GM04504 (cell line): Measurements from ENCODE around the gene ERG28.

Experiments
- DNase-seq: peaks from one replicate; pipeline ENCODE4 v3.0.0-alpha.2; 2012; ENCODE audit warnings: low read depth

Gene ERG28

DNA sequence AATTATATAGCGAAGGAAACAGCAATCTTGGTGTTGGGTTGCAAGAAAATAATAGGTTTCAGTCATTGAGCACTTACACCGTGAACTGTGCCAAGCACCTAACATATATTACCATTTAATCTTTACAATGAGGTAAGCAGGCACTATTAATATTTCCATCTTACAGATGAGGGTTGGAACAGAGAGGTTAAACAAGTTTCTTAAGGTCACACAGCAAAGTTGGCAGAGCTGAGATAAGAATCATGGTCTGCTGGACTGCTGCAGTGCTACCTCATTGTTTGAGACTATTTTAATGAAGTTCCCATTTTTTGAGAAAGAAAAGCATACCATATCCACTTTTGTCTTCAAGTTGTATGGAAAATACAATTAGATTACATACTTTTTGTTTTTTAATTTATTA lies 1.7 kb downstream of the ERG28 start:
- DNase-seq: no peak

- no peak for DNase-seq
Observed at GRCh38 chr14:75657331-75657730, 3.3 kb downstream of the ERG28 start.

DNA sequence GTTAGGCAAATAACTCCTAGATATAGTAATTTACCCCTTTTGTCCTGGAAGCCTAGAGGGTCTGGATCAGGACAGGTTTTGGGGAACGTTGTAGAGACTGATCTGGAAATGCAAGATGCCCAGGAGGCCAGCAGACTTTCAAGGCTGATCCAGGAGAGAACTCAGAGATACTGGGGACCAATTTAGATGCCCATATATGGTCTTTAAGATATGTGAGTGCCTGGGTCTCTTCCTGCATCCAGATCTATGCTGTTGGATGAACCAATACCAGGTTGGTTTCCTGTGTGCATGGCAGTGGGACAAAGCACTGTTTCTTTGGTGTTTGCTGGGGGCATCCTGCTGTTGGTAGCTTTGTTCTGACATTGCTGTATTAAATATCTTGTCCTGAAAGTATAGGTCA lies 5.4 kb downstream of the ERG28 start:
- DNase-seq: no peak

GRCh38 chr14:75654127-75654732 lies 6.4 kb downstream of the ERG28 start:
- DNase-seq: peak; percentile 33

GRCh38 chr14:75653563-75653962 lies 7.1 kb downstream of the ERG28 start:
- DNase-seq: no peak

- DNase-seq: no peak
Observed at GRCh38 chr14:75650253-75651058, 10.2 kb downstream of the ERG28 start.

DNA sequence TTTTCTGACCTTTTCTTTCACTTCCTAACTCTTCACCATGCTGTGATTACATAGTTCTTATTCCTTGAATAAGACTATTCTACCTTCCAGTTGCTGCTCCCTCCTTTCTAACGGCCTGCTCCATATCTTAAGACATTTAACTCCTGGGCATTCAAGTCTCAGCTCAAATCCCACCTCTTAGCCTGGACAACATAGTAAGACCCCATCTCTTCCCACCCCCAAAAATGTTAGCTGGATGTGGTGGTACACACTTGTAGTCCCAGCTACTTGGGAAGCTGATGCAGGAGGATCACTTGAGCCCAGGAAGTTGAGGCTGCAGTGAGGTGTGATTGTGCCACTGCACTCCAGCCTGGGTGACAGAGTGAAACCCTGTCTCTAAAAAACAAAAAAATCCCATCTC lies 10.9 kb downstream of the ERG28 start:
- no peak for DNase-seq

DNA sequence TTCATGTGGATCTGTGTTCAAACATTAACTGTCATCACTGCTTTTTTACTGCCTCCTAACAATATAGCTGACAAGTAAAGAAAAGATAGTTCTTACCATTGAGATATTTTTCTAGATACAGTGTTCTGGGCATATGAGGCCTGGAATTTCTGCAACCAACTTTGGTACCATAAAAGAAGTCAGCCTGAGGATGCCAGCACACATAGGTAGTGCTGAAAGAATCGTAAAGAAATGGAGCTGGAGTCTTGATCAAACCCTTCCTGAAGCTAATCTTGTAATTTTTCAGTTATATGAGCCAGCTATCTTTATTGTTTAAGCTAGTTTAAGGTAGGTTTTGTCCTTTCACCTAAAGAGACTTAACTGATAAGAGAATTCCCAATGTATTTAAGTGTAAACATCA lies 11.3 kb downstream of the ERG28 start:
- DNase-seq: no peak

GRCh38 chr14:75648066-75648838 lies 12.4 kb downstream of the ERG28 start:
- DNase-seq: peak; percentile 65

GRCh38 chr14:75647640-75648039 lies 13.0 kb downstream of the ERG28 start:
- DNase-seq: no peak

GRCh38 chr14:75646762-75647161 lies 13.9 kb downstream of the ERG28 start:
- DNase-seq: no peak

DNA sequence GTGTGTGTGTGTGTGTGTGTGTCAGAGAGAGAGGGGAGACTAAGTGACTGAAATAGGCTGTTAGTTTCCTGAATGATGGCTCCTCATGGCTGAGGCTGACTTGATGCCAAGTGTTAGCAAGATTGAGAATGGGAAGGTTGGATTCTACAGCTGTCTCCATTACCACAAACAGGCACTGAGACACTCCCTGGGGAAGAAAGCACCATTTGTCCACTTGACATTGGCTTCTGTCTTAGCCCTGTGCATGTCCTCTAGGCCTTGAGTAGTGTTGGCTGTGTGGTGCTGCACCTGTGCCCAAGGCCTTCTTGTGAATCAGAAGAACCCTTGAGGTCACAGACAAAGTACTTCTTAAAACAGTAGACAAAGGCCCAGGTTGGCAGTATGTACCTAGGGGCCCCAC lies 15.6 kb downstream of the ERG28 start:
- no peak for DNase-seq

GRCh38 chr14:75643985-75644384 lies 16.7 kb downstream of the ERG28 start:
- DNase-seq: no peak

DNA sequence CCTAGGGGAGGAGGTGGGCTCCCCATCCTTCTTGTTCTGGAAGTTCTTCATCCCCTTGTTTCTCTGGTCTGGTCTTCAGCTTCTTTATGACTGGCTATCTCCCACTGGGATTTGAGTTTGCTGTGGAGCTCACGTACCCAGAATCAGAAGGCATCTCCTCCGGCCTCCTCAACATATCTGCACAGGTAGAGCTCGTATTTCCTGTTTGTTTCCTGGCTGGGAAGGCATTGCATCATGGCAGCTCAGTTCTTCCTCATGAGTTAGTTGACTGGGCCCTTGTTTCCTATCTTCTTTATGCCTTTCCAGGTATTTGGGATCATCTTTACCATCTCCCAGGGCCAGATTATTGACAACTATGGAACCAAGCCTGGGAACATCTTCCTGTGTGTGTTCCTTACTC lies 19.8 kb downstream of the ERG28 start:
- no peak for DNase-seq

- DNase-seq: no peak
Observed at GRCh38 chr14:75636100-75636692, 24.5 kb downstream of the ERG28 start.

GRCh38 chr14:75634848-75635247 lies 25.8 kb downstream of the ERG28 start:
- DNase-seq: no peak

DNA sequence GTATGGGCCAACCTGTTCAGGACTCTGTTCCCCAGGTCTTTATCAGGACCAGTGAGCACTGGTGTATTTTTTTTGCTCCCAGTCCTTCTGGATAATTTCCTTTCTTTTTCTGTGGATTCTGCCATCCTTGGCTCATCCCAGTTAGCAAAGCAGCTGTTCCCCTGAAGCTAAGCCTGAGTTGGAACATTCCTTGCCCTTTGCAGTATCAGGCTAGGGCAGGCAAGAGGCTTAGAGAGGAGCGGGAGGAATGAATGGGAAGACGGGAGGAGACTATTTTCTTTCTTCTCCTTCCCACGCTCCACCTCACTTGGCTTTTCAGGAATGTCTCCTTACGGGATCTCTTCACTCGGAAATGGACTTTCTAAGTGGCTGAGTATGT lies 29.2 kb downstream of the ERG28 start:
- DNase-seq: no peak

DNA sequence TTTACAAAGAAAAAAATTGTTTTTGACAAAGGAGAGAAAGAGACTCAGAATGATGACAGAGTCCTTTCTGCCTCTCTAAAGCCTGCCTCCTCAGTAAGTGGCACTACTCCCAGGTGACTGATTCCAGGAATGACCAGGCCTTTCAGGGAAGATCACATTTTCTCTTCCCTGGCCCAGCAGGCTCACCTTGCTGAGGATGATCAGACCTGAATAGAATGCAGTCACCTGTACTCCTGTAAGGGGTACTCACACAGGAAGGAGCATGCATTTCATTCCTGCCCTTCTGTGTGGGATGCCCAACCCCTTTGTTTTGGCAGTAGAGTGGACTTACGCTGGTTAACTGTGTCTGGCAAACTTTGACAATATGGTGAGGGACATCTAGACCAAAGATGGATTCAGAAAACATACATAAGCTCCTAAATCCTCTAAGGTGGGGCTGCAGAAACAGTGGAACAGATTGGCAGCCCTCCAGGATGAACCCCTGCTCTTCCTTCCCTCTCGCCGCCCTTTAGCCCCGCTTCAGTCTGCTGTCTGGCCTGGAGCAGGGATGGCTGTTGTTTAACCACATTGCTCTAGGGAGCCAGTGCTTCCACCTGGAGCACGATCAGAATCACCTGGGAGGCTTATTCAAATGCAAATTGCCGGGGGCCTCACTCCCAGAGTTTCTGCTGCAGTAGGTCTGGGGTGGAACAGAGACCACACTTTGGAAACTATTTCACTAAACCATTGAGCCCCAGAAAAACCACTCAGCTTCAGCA lies 29.8 kb downstream of the ERG28 start:
- DNase-seq: no peak

DNA sequence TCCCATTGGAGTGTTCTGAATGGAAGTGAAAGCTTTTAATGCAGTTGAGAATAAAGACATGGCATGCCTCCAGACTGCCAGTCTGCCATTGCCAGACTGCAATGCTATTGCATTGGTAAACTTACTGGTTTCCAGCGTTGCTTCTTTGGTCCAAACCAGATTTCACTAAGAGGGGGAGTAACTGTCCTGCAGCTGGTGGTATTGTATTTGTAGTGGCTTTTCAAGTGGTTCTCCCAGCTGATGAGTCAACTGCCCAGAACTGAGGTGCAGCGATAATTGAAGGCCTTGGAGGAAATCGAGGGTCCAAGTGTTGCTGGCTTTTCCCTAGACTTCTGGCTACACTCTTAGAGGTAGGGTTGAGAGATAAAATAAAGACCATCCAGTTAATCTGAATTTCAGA lies 31.9 kb downstream of the ERG28 start:
- DNase-seq: no peak

- DNase-seq: no peak
Observed at GRCh38 chr14:75627406-75627805, 33.3 kb downstream of the ERG28 start.

DNA sequence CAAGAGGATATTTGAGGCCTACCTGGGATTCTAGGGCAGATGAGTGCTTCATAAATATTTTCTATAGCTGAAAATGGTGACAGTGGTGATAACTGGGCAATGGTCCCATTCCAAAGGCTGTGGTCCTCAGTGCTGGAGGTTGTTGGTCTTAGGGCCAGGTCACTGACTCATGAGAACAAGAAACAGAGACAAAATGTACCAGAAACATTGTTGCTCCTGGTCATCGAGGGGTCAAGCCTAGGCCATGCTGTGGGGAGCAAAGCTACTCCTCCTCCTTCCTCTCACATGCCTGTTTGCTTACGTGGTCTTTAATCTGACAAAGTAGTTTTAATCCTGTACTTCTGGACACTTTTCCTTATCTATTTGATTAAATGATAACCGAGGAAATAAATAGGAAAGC lies 33.8 kb downstream of the ERG28 start:
- DNase-seq: no peak

DNA sequence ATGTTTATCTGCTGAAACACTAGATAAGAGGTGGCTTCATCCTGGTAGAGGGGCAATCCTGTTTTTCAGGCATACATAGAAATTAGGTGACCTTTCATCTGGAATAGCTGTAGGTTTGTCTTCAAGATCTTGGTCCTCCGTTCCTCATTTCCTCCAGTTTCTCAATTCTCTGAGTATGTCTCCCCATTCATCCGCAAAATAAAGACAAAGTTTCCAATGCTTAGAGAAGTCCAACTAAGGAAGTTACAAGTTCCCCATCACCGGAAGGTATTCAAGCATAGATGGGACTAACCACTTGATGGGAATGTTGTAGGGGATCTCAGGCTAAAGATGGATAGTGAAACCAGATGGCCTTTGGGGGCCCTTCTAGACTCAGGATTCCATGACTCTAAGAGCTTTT lies 34.3 kb downstream of the ERG28 start:
- no peak for DNase-seq
